Mucosa of stomach (tissue), 1 donor: ENCODE results near the gene NFE2L3.
"Not testable (repeated sequence)": the region's sequence is repeated elsewhere in the genome, so short reads cannot be mapped to it uniquely, and the experiment has no call there.

ENCODE experiments used
- H3K27me3 ChIP-seq: one replicate; pipeline ENCODE4 v1.7.0; 2013; ENCODE audit warnings: mild to moderate bottlenecking, low read length; ENCODE audit not compliant: control insufficient read depth, insufficient read depth
- H3K36me3 ChIP-seq: one replicate; pipeline ENCODE4 v1.7.0; 2013; ENCODE audit warnings: low read length; ENCODE audit not compliant: control insufficient read depth, insufficient read depth
- H3K4me1 ChIP-seq: one replicate; pipeline ENCODE4 v1.7.0; 2013; ENCODE audit warnings: mild to moderate bottlenecking, low read length; ENCODE audit not compliant: control insufficient read depth, insufficient read depth
- H3K4me3 ChIP-seq: one replicate; pipeline ENCODE4 v1.7.0; 2013; ENCODE audit warnings: low read length
- H3K9ac ChIP-seq: one replicate; pipeline ENCODE4 v1.7.0; 2013; ENCODE audit warnings: mild to moderate bottlenecking, low read length, moderate library complexity
- H3K9me3 ChIP-seq: one replicate; pipeline ENCODE4 v1.7.0; 2013; ENCODE audit warnings: mild to moderate bottlenecking, low read length, moderate library complexity; ENCODE audit not compliant: control insufficient read depth
- donor health status: Pancreatic carcinoma.

The NFE2L3 gene

DNA sequence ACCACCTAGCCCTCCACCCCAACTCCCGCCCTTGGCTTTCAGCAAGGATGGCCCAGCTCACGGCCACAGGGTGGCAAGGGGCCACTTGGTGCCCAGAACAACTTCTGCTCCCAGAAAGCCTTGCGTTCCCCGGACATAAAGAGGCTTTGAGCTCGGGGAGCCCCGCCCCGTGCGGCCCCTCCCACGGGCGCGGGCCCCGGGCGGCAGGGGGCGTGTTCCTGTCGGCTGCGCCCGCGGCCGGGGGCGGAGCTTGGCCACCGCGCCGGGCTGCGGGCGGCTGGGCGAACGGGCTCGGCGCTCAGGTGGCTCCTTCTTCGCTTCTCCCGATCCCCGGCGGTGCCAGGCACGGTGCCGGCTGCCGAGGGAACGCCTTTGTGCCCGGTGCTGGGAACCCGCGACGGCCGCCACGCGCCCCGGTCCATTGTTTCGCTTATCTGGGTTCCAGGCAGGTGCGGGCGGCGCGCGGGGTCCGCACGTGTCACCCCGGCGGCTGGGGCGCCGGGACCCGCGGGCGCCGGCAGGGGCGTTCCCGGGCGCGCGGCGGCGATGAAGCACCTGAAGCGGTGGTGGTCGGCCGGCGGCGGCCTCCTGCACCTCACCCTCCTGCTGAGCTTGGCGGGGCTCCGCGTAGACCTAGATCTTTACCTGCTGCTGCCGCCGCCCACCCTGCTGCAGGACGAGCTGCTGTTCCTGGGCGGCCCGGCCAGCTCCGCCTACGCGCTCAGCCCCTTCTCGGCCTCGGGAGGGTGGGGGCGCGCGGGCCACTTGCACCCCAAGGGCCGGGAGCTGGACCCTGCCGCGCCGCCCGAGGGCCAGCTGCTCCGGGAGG is at the start of gene NFE2L3:
NFE2L3 (plus strand) TSS at position 246 of the 829 bp plus-strand sequence; CDS start at position 547, 301 bp downstream.
- H3K4me3 ChIP-seq: peak within 1 kb of the TSS; percentile 40
- H3K36me3 ChIP-seq: no peaks in the 10 kb centered on the region
- peak within 1 kb of the TSS; percentile 44 for H3K9ac ChIP-seq
- peaks cover 34% of the 10 kb centered on the region for H3K4me1 ChIP-seq
- no peaks in the 10 kb centered on the region for H3K9me3 ChIP-seq
- H3K27me3 ChIP-seq: peaks cover 8% of the 10 kb centered on the region

DNA sequence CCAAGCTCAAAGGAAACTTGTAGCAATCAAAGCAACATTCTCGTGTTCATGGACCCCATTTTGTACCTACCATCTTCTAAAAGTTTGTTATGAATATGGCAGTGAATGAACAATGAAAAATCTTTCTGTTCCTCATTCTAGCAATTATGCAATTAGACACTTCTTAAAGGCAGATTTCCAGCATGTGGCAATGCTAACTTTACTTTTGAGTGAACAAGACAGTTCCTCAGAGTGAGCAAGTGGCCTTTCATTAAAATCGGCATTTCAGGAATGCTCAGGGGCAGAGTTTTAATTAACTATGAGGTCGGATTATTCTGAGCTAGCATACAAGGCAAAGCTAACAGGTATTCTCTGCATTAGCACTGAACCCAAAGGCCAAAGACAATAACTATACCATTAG is 48.4 kb upstream of the NFE2L3 start:
- Histone ChIP-seq H3K27me3 (no peaks in the 10 kb centered on the region), H3K4me1 (no peaks in the 10 kb centered on the region), H3K36me3 (no peaks in the 10 kb centered on the region), H3K4me3 (no peak overlapping the region), H3K9ac (no peak overlapping the region), H3K9me3 (no peaks in the 10 kb centered on the region)

- Histone ChIP-seq H3K27me3 (no peaks in the 10 kb centered on the region), H3K9ac (no peak overlapping the region), H3K36me3 (no peaks in the 10 kb centered on the region), H3K4me1 (no peaks in the 10 kb centered on the region), H3K4me3 (no peak overlapping the region), H3K9me3 (no peaks in the 10 kb centered on the region)
These were observed 46.8 kb upstream of the NFE2L3 start for GRCh38 chr7:26105236-26105635.

- H3K36me3 ChIP-seq: no peaks in the 10 kb centered on the region
- H3K4me1 ChIP-seq: no peaks in the 10 kb centered on the region
- no peaks in the 10 kb centered on the region for H3K9me3 ChIP-seq
- no peak overlapping the region for H3K9ac ChIP-seq
- no peak overlapping the region for H3K4me3 ChIP-seq
- H3K27me3 ChIP-seq: no peaks in the 10 kb centered on the region
These were observed 46.1 kb upstream of the NFE2L3 start for GRCh38 chr7:26105931-26106330.

DNA sequence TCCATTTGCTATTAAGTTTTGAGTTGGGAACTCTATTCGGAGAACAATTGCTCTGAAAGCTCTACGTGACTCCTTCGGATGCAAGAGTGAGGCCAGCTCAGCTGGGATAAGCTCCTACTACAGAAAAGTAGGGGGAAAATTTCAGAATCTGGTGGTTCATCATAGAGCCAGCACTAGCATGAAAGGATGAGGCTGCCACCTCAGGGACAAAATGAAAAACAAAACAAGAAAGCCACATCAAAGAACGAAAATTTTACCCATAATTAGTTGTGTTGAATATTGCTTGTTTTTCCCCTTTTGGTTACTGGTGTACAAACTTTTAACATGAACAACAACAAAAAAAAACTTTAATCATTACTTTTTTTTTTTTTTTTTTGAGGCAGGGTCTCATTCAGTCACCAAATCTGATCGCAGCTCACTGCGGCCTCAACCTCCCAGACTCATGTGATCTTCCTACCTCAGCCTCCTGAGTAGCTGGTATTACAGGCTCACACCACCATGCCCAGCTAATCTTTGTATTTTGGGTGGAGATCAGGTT is 39.7 kb upstream of the NFE2L3 start:
- Histone ChIP-seq H3K9ac (no peak overlapping the region), H3K27me3 (no peaks in the 10 kb centered on the region), H3K4me3 (no peak overlapping the region), H3K4me1 (no peaks in the 10 kb centered on the region), H3K36me3 (no peaks in the 10 kb centered on the region), H3K9me3 (no peaks in the 10 kb centered on the region)

GRCh38 chr7:26115650-26116049 is 36.3 kb upstream of the NFE2L3 start:
- Histone ChIP-seq H3K9ac (no peak overlapping the region), H3K36me3 (no peaks in the 10 kb centered on the region), H3K4me1 (no peaks in the 10 kb centered on the region), H3K27me3 (no peaks in the 10 kb centered on the region), H3K9me3 (no peaks in the 10 kb centered on the region), H3K4me3 (no peak overlapping the region)

DNA sequence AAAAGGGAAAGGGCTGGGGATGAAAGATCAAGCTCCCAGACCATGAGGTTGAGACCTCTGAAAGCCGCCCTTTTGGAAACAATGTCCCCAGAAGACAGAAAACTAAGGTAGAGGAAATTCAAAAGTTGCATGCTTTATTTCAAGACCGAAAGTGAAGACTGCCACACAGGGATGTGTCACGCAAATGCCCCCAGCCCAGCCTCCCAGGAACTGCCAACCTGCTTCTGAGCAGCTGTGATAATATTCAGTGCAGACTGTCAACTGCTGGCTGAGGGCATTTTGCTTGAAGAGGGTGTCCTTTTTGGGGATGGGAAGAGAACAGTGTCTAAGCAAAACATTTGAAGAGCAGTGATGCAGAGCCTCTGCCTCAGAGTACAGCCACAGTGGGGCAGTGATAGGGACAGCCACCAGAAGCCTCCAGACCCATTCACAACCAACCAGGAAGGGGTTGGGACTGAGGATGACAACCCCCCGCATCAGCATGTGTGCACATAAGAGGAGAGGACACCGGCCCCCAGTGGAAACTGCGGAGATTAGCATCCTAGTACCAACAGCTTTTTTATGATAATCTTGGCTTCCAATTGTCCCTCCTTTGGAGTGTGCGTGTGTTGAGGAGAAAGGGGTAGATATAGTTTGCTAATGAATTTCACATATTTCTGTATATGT is 34.7 kb upstream of the NFE2L3 start:
- Histone ChIP-seq H3K27me3 (no peaks in the 10 kb centered on the region), H3K36me3 (no peaks in the 10 kb centered on the region), H3K4me3 (no peak overlapping the region), H3K4me1 (no peaks in the 10 kb centered on the region), H3K9me3 (no peaks in the 10 kb centered on the region), H3K9ac (no peak overlapping the region)

DNA sequence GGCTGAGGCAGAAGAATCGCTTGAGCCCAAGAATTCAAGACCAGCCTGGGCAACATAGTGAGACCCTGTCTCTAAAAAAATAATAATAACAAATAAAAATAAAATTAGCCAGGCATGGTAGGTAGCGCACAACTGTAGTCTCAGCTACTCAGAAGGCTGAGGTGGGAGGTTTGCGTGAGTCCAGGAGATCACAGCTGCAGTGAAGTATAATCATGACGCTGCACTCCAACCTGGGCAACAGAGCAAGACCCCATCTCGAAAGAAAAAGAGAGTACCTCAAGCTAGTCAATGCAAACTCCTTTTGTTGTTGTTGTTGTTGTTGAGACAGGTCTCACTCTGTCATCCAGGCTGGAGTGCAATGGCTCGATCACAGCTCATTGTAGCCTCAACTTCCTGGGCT is 34.0 kb upstream of the NFE2L3 start:
- H3K4me3 ChIP-seq: no peak overlapping the region
- H3K36me3 ChIP-seq: no peaks in the 10 kb centered on the region
- no peaks in the 10 kb centered on the region for H3K27me3 ChIP-seq
- no peaks in the 10 kb centered on the region for H3K4me1 ChIP-seq
- H3K9ac ChIP-seq: no peak overlapping the region
- H3K9me3 ChIP-seq: no peaks in the 10 kb centered on the region

GRCh38 chr7:26122745-26123144 is 29.3 kb upstream of the NFE2L3 start:
- Histone ChIP-seq H3K36me3 (no peaks in the 10 kb centered on the region), H3K27me3 (no peaks in the 10 kb centered on the region), H3K9ac (no peak overlapping the region), H3K4me1 (no peaks in the 10 kb centered on the region), H3K4me3 (no peak overlapping the region), H3K9me3 (no peaks in the 10 kb centered on the region)

GRCh38 chr7:26124775-26125174 is 27.2 kb upstream of the NFE2L3 start:
- not testable (repeated sequence) for H3K36me3 ChIP-seq, H3K4me3 ChIP-seq, H3K9ac ChIP-seq, H3K27me3 ChIP-seq, H3K4me1 ChIP-seq, H3K9me3 ChIP-seq

DNA sequence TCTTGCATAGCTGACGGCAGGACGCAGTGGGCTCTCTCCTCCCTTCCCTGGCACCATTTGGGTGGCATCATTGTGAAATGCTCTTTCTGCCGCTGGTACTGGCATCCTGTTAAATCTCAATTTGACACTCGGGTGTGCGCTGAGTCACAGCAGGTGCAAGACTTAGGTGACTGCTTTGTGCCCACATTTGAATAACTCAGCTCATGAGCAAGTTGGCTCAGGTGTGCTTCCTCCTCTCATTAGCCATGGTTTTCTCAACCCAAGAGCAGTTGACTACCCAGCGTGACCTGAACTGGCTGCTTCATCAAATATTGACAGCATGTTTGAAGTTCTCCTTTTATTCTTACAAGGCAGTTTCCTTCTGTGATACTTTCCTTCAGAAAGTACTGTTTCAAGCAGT is 24.6 kb upstream of the NFE2L3 start:
- Histone ChIP-seq H3K4me1 (no peaks in the 10 kb centered on the region), H3K27me3 (no peaks in the 10 kb centered on the region), H3K4me3 (no peak overlapping the region), H3K36me3 (no peaks in the 10 kb centered on the region), H3K9me3 (no peaks in the 10 kb centered on the region), H3K9ac (no peak overlapping the region)

GRCh38 chr7:26131056-26131589 is 20.9 kb upstream of the NFE2L3 start:
- no peak overlapping the region for H3K9ac ChIP-seq
- H3K4me1 ChIP-seq: no peaks in the 10 kb centered on the region
- H3K9me3 ChIP-seq: no peaks in the 10 kb centered on the region
- H3K4me3 ChIP-seq: no peak overlapping the region
- no peaks in the 10 kb centered on the region for H3K27me3 ChIP-seq
- H3K36me3 ChIP-seq: no peaks in the 10 kb centered on the region
